Coronary artery (tissue), 2 donors: ENCODE measurements around the gene PRKG1.

Source experiments
- DNase-seq: peaks from one replicate; pipeline ENCODE4 v3.0.0-alpha.2; 2017; ENCODE audit warnings: low spot score
- H3K27ac ChIP-seq, 2 donors: fragments of 200-600 bp; sonication (generic); one replicate each; pipeline ENCODE4 v1.5.1; 2016 to 2019
- H3K4me3 ChIP-seq: fragments of 200-600 bp; sonication (generic); 2 replicates; pipeline ENCODE4 v1.5.1; 2016; ENCODE audit warnings: mild to moderate bottlenecking, moderate library complexity
- TF ChIP-seq, protein P1 (sequence below): fragments of 200-600 bp; sonication (generic); IDR thresholded peaks from one replicate; pipeline ENCODE4 v1.5.1; 2019; ENCODE audit warnings: antibody characterized with exemption

PRKG1 gene

DNA sequence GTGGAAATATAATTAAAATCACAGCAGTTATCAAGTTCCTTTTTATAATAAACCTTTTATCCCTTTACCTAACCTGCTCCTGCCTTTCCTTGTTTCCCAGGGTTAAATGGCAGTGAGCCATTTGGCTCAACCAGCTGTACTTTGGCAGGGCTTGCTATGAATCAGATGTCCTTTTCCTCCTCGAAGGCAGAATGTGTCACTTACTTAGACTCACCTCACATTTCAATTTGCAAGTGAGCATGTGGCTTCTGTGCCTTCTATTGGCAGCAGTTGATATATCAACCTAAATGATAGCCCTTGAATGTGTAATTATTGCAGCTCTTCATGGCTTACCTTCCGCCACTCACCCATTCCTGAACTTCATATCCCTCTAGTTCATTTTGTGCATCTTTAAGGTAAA is 323.4 kb downstream of the PRKG1 start:
- TF ChIP-seq, protein P1, sequence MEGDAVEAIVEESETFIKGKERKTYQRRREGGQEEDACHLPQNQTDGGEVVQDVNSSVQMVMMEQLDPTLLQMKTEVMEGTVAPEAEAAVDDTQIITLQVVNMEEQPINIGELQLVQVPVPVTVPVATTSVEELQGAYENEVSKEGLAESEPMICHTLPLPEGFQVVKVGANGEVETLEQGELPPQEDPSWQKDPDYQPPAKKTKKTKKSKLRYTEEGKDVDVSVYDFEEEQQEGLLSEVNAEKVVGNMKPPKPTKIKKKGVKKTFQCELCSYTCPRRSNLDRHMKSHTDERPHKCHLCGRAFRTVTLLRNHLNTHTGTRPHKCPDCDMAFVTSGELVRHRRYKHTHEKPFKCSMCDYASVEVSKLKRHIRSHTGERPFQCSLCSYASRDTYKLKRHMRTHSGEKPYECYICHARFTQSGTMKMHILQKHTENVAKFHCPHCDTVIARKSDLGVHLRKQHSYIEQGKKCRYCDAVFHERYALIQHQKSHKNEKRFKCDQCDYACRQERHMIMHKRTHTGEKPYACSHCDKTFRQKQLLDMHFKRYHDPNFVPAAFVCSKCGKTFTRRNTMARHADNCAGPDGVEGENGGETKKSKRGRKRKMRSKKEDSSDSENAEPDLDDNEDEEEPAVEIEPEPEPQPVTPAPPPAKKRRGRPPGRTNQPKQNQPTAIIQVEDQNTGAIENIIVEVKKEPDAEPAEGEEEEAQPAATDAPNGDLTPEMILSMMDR = no peak
- H3K4me3 ChIP-seq = no peak overlapping the region
- peak; percentile 79 for DNase-seq
- H3K27ac ChIP-seq = peak overlapping the region in 1 of 2 donors; percentile 38

- TF ChIP-seq, protein P1 = no peak
- Histone ChIP-seq H3K4me3 (no peak overlapping the region), H3K27ac (no peak overlapping the region)
- DNase-seq = no peak
These were observed 325.6 kb downstream of the PRKG1 start for GRCh38 chr10:51399840-51400239.

DNA sequence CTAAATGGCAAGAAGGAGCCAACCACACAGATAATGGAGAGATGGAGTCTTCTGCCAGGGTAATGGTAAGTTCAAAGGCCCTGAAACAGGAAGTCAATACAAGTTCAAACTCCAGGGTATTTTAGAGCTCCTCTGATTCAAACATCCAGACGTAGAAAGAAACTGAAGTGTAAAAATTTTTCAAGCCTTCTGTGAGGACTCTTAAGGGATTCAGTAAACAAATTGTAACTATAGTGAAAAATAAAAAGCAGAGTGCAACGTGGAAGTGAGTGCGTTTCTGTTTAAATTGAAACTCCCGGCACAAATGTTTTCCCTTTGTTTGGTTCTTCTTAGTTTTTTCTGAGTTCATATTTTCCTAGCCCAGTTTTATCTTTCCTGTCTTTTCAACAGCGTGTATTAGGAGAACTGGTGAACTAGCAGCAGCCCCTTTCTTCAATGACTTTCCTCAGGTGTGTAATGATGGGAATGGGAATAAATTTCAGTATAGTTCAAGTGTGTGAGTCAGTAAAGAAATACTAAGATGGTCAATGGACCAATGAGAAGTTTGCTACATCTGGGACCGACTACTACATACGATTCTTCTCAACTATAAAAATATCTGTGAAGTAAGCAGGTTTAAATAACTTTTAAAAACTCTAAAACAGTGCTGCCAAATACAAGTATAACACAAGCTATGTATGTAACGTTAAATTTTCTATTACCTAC is 326.3 kb downstream of the PRKG1 start:
- no peak for DNase-seq
- no peak overlapping the region for H3K4me3 ChIP-seq

GRCh38 chr10:51403521-51403920 is 329.2 kb downstream of the PRKG1 start:
- DNase-seq = no peak
- Histone ChIP-seq H3K27ac (no peak overlapping the region), H3K4me3 (no peak overlapping the region)
- TF ChIP-seq, protein P1 = no peak

More for the DNA sequence above, 326.3 kb downstream of the PRKG1 start:
- TF ChIP-seq, protein P1 = no peak
- H3K27ac ChIP-seq = no peak overlapping the region

GRCh38 chr10:51405580-51406351 is 331.5 kb downstream of the PRKG1 start:
- TF ChIP-seq, protein P1 = no peak
- no peak for DNase-seq
- Histone ChIP-seq H3K27ac (peak overlapping the region in 1 of 2 donors; percentile 69), H3K4me3 (no peak overlapping the region)

DNA sequence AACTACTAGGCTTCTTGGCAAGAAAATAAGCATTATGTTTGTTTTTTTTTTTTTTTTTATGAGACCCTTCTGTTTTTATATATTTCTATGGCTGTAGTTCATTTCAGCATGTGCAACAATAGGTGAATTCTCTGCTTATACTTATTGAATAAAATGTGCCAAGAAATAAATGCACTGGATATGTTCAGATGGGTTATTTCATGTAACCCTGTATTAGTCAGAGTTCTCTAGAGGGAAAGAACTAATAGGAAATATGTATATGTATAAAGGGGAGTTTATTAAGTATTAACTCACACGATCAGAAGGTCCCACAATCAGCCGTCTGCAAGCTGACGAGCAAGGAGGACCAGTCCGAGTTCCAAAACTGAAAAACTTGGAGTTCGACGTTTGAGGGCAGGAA is 332.3 kb downstream of the PRKG1 start:
- no peak overlapping the region for H3K27ac ChIP-seq

More for the DNA sequence above, 332.3 kb downstream of the PRKG1 start:
- H3K4me3 ChIP-seq = no peak overlapping the region
- DNase-seq = no peak
- TF ChIP-seq, protein P1 = no peak
